Naive thymus-derived CD4-positive, alpha-beta T cell (primary cell): ENCODE results near the gene TMEM269. TPM values are rescaled to one million over a fixed set of nuclear protein-coding genes. Genes with fewer than 3 reads are reported as not detected.

Experiments
- ATAC-seq: fragments of 150-1000 bp; cut with Tn5 transposase; 2 replicates; pipeline ENCODE4 v1.10.0; 2021; ENCODE audit warnings: mild to moderate bottlenecking, moderate library complexity
- CTCF ChIA-PET: fragments of 350-600 bp; sonication (Branson Sonifier 250); formaldehyde crosslinking; loops from one replicate; lab custom pipeline; 2021; ENCODE audit warnings: antibody characterized with exemption; lab: Charles Lee
- POLR2A ChIA-PET: fragments of 350-600 bp; sonication (Branson Sonifier 250); formaldehyde crosslinking; loops from one replicate; lab custom pipeline; 2021; ENCODE audit warnings: antibody characterized with exemption, inconsistent platforms; lab: Charles Lee
- DNase-seq, 9 donors: peaks; one replicate each; pipeline versions ENCODE4 v3.0.0 to v3.0.0-alpha.2; 2020 to 2022; ENCODE audit warnings: mixed read lengths in 1 of 9
- H3K27ac ChIP-seq: one replicate; pipeline ENCODE4 v1.7.0; 2013; ENCODE audit warnings: mild to moderate bottlenecking, low read depth, low read length, moderate library complexity
- H3K27me3 ChIP-seq, 2 donors: one replicate each; pipeline ENCODE4 v1.7.0; 2013; ENCODE audit warnings: low read length in 2 of 2, mild to moderate bottlenecking in 2 of 2, moderate library complexity in 2 of 2; ENCODE audit not compliant: control insufficient read depth in 2 of 2, insufficient read depth in 2 of 2
- H3K36me3 ChIP-seq, 3 experiments: 1 replicate in 2 of 3; 2 replicates in 1 of 3; pipeline ENCODE4 v1.7.0; 2013; ENCODE audit warnings: low read length in 3 of 3, mild to moderate bottlenecking in 3 of 3, moderate library complexity in 1 of 3; ENCODE audit not compliant: insufficient read depth in 3 of 3, control insufficient read depth in 2 of 3
- H3K4me1 ChIP-seq, 2 donors: one replicate each; pipeline ENCODE4 v1.7.0; 2013; ENCODE audit warnings: low read length in 2 of 2, mild to moderate bottlenecking in 2 of 2, moderate library complexity in 1 of 2; ENCODE audit not compliant: control insufficient read depth in 2 of 2, insufficient read depth in 2 of 2
- H3K4me3 ChIP-seq: 2 replicates; pipeline ENCODE4 v1.7.0; 2013; ENCODE audit warnings: mild to moderate bottlenecking, low read length
- H3K9me3 ChIP-seq, 3 experiments: 1 replicate in 2 of 3; 2 replicates in 1 of 3; pipeline ENCODE4 v1.7.0; 2013; ENCODE audit warnings: low read length in 3 of 3; ENCODE audit not compliant: control insufficient read depth in 2 of 3
- H3K27ac Mint-ChIP-seq, 9 donors: one replicate each; pipeline ENCODE4 v1.8.0; 2020 to 2022; ENCODE audit warnings: mixed read lengths in 9 of 9, mild to moderate bottlenecking in 8 of 9, moderate library complexity in 5 of 9, inconsistent platforms in 2 of 9
- H3K27me3 Mint-ChIP-seq, 5 donors: one replicate each; pipeline ENCODE4 v1.8.0; 2021 to 2022; ENCODE audit warnings: mixed read lengths in 5 of 5, mild to moderate bottlenecking in 1 of 5
- H3K36me3 Mint-ChIP-seq, 5 donors: one replicate each; pipeline ENCODE4 v1.8.0; 2020 to 2022; ENCODE audit warnings: mixed read lengths in 5 of 5, mild to moderate bottlenecking in 3 of 5, inconsistent platforms in 1 of 5
- H3K4me1 Mint-ChIP-seq, 7 donors: one replicate each; pipeline ENCODE4 v1.8.0; 2020 to 2022; ENCODE audit warnings: mixed read lengths in 7 of 7, mild to moderate bottlenecking in 3 of 7, inconsistent platforms in 1 of 7
- H3K4me3 Mint-ChIP-seq, 10 donors: one replicate each; pipeline ENCODE4 v1.8.0; 2020 to 2022; ENCODE audit warnings: mild to moderate bottlenecking in 10 of 10, mixed read lengths in 10 of 10, moderate library complexity in 6 of 10, inconsistent platforms in 2 of 10
- H3K9me3 Mint-ChIP-seq, 11 donors: one replicate each; pipeline ENCODE4 v1.8.0; 2020 to 2022; ENCODE audit warnings: mixed read lengths in 11 of 11, mild to moderate bottlenecking in 4 of 11, inconsistent platforms in 1 of 11, moderate library complexity in 1 of 11
- intact Hi-C, 2 donors: fragments of 100-400 bp; cut with micrococcal nuclease; formaldehyde crosslinking; loops; one replicate each; pipeline ENCODE4 v1.15.1; 2023
- polyA plus RNA-seq, 2 donors: library from polyadenylated mRNA; unstranded; fragments of 300-500 nt; fragmentation: Illumina TruSeq; gene quantifications; one replicate each; pipeline ENCODE4 v1.2.3, GENCODE V29; 2021
- total RNA-seq, 6 experiments: library from RNA in 5 of 6; stranded (reverse) in 5 of 6; gene quantifications; 1 replicate in 5 of 6; 2 replicates in 1 of 6; pipeline ENCODE4 v1.2.3 and lab custom pipeline; 2021 to 2026

Gene TMEM269
- total and polyA plus RNA-seq, 7 experiments from 2014 or later: 0.19 to 2.0 (median 0.35) TPM; not detected in 2

DNA sequence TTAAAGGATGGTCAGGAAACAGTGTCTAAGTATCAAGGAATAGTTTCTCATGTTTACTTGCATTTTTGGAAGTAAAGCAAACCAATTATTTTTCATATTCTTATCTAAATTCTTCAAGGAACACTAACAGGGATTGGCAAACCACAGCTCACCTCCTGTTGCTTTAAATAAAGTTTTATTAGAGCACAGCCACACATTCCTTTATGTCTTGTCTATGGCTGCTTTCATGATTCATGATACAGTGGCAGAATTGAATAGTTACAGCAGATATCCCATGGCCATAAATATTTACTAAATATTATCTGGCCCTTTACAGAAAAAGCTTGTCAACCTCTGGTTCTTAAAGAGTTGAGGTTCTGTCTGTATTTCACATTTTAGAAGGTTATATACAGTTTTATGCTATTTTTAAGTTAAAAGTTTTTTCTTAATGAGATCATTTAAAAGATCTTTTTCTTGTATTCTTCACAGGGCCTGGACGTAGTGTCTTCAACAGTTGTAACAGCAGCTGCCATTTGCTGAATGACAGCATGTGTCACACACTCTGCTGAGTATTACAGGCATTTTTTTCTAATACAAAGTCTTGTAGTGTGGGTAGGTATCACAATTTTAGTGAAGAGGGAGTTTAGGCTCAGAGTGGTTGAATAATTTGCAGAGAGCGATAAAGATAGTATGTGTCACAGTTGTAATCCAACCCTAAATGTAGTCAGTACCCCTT lies 64.2 kb downstream of the TMEM269 start:
- Mint-ChIP-seq H3K4me3 (peak overlapping the region in 2 of 10 donors; percentile 8 to 84), H3K9me3 (peaks cover 0 to 39% (median 8%) of the 10 kb centered on the region in 11 donors), H3K36me3 (peaks cover 9 to 40% (median 36%) of the 10 kb centered on the region in 5 donors), H3K27ac (peak overlapping the region in 4 of 9 donors; percentile 5 to 56 (median 7)), H3K4me1 (peaks cover 19 to 38% (median 34%) of the 10 kb centered on the region in 7 donors), H3K27me3 (no peaks in the 10 kb centered on the region)
- no peak for ATAC-seq
- Histone ChIP-seq H3K27me3 (no peaks in the 10 kb centered on the region), H3K36me3 (peaks cover 0 to 26% (median 0%) of the 10 kb centered on the region in 3 experiments), H3K4me1 (peaks cover 11 to 22% of the 10 kb centered on the region in 2 donors), H3K4me3 (no peak overlapping the region), H3K9me3 (peaks cover 0 to 12% (median 0%) of the 10 kb centered on the region in 3 experiments), H3K27ac (no peak overlapping the region)
- ChIA-PET POLR2A (interaction anchor here (0.5 to 4.9 kb wide), 3 partner anchors 26 to 167 kb away, joined by 3 to 32 read pairs (median 3); partner anchors contain the start of genes ERMAP, SVBP and YBX1), CTCF (interaction anchor here (1.3 kb wide), 1 partner anchor 70 kb away, joined by 3 read pairs; no protein-coding TSS in a partner anchor)
- DNase-seq: no peak
- intact Hi-C loops: loop anchor here (5.0 to 10.0 kb wide), 4 partner anchors 387 to 1126 kb away; partner anchors contain the start of genes ATP6V0B (in 1 of the 2), B4GALT2 (in 1 of the 2), CCDC30 (in 1 of the 2) and DPH2 (in 1 of the 2)

DNA sequence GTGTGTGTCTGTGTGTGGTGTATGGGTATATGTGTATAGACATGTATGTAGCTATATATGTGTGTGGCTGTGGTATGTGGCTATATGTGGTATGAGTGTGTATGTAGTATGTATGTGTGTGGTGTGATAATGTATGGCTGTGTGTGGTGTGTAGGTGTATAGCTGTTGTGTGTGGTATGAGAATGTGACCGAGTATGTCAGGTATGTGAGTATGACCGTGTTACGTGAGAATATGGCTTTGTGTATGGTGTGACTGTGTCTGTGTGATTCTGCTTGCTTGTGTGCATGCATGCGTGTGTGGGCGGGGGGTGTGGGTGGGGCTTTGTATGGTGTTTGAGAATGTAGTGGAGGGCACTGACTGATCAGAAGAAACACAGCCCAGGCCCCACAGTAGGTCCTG lies 65.2 kb downstream of the TMEM269 start:
- no peaks in the 10 kb centered on the region for H3K27me3 Mint-ChIP-seq
- CTCF ChIA-PET: no interaction called here
- peaks cover 11 to 22% of the 10 kb centered on the region in 2 donors for H3K4me1 ChIP-seq
- peaks cover 0 to 40% (median 8%) of the 10 kb centered on the region in 11 donors for H3K9me3 Mint-ChIP-seq
- intact Hi-C loops: loop anchor here (5.0 to 10.0 kb wide), 4 partner anchors 388 to 1125 kb away; partner anchors contain the start of genes ATP6V0B (in 1 of the 2), B4GALT2 (in 1 of the 2), CCDC30 (in 1 of the 2) and DPH2 (in 1 of the 2)
- peaks cover 9 to 40% (median 36%) of the 10 kb centered on the region in 5 donors for H3K36me3 Mint-ChIP-seq
- POLR2A ChIA-PET: no interaction called here
- H3K4me3 ChIP-seq: no peak overlapping the region
- no peak for ATAC-seq
- H3K27ac ChIP-seq: no peak overlapping the region
- peaks cover 0 to 26% (median 0%) of the 10 kb centered on the region in 3 experiments for H3K36me3 ChIP-seq
- peak overlapping the region in 2 of 9 donors; percentile 1 to 16 for H3K27ac Mint-ChIP-seq
- no peak for DNase-seq
- peaks cover 0 to 12% (median 0%) of the 10 kb centered on the region in 3 experiments for H3K9me3 ChIP-seq
- no peaks in the 10 kb centered on the region for H3K27me3 ChIP-seq
- H3K4me3 Mint-ChIP-seq: peak overlapping the region in 1 of 10 donors; percentile 3
- peaks cover 20 to 38% (median 34%) of the 10 kb centered on the region in 7 donors for H3K4me1 Mint-ChIP-seq

Other genes with a start within 250 kb of the TMEM269 start
- gene PPIH, start 126.6 kb upstream of the TMEM269 start, total RNA-seq: 10 to 100 TPM; 28.0 to 76.8 (median 40.7) TPM
- gene PPIH, start 126.6 kb upstream of the TMEM269 start, polyA plus RNA-seq: 10 to 100 TPM; 70.1 to 79.7 TPM
- 100 to 1,000 TPM; 277 to 471 (median 287) TPM for gene YBX1, start 102.6 kb upstream of the TMEM269 start, total RNA-seq
- 10 to 100 TPM; 66.6 to 71.2 TPM for gene YBX1, start 102.6 kb upstream of the TMEM269 start, polyA plus RNA-seq
- not detected for gene CLDN19, start 44.8 kb upstream of the TMEM269 start, total RNA-seq
- not detected for gene CLDN19, start 44.8 kb upstream of the TMEM269 start, polyA plus RNA-seq
- gene P3H1, start 18.0 kb upstream of the TMEM269 start, total RNA-seq: 10 to 100 TPM; 32.5 to 61.8 (median 47.3) TPM
- gene P3H1, start 18.0 kb upstream of the TMEM269 start, polyA plus RNA-seq: 10 to 100 TPM in 1 of 2 donors, 1 to 10 TPM in 1; 7.7 to 11.8 TPM
- gene C1orf50, start 17.7 kb upstream of the TMEM269 start, total RNA-seq: 10 to 100 TPM in 4 of 5 experiments, 1 to 10 TPM in 1; 7.0 to 20.8 (median 18.1) TPM
- 1 to 10 TPM; 3.4 to 3.5 TPM for gene C1orf50, start 17.7 kb upstream of the TMEM269 start, polyA plus RNA-seq
- 10 to 100 TPM in 1 of 5 experiments, 1 to 10 TPM in 4; 6.1 to 10.3 (median 6.7) TPM for gene ERMAP, start 32.1 kb downstream of the TMEM269 start, total RNA-seq
- 1 to 10 TPM; 1.9 to 2.9 TPM for gene ERMAP, start 32.1 kb downstream of the TMEM269 start, polyA plus RNA-seq
- gene SVBP, start 32.4 kb downstream of the TMEM269 start, total RNA-seq: 10 to 100 TPM; 12.7 to 22.2 (median 17.8) TPM
- 10 to 100 TPM; 36.3 to 47.2 TPM for gene SVBP, start 32.4 kb downstream of the TMEM269 start, polyA plus RNA-seq
- gene ZNF691, start 61.6 kb downstream of the TMEM269 start, total RNA-seq: 10 to 100 TPM in 3 of 5 experiments, 1 to 10 TPM in 2; 3.5 to 17.2 (median 12.8) TPM
- 10 to 100 TPM; 11.5 to 12.4 TPM for gene ZNF691, start 61.6 kb downstream of the TMEM269 start, polyA plus RNA-seq
- 100 to 1,000 TPM in 1 of 5 experiments, 10 to 100 TPM in 4; 43.6 to 123 (median 73.1) TPM for gene SLC2A1, start 173.9 kb downstream of the TMEM269 start, total RNA-seq
- 10 to 100 TPM; 16.6 to 18.6 TPM for gene SLC2A1, start 173.9 kb downstream of the TMEM269 start, polyA plus RNA-seq